GM12891 (cell line): ENCODE results near the gene C2orf80.

Experiments
- POLR2A ChIP-seq: IDR thresholded peaks from 2 replicates; pipeline ENCODE4 v1.6.1; 2011; ENCODE audit warnings: low read depth, low read length, control low read depth
- POLR2AphosphoS5 ChIP-seq: IDR thresholded peaks from 2 replicates; pipeline ENCODE4 v1.6.1; 2011; ENCODE audit warnings: low read depth, low read length, control low read depth

- TF ChIP-seq POLR2AphosphoS5 (no peak), POLR2A (no peak)
These were observed 53.8 kb downstream of the C2orf80 start for GRCh38 chr2:208135794-208136715.
